Muscle layer of duodenum (tissue), 2 donors: Measurements from ENCODE around the gene NFE2L2.
A peak's percentile ranks its signal among the peaks of the same experiment; 100 is the strongest.
"Not testable (repeated sequence)": the region's sequence is repeated elsewhere in the genome, so short reads cannot be mapped to it uniquely, and the experiment has no call there.

Source experiments
- H3K27ac ChIP-seq: one replicate; pipeline ENCODE4 v1.7.0; 2013; ENCODE audit warnings: mild to moderate bottlenecking, low read length
- H3K27me3 ChIP-seq: one replicate; pipeline ENCODE4 v1.7.0; 2013; ENCODE audit warnings: low read depth, mild to moderate bottlenecking, control low read depth, low read length
- H3K36me3 ChIP-seq, 2 donors: one replicate each; pipeline ENCODE4 v1.7.0; 2013; ENCODE audit warnings: low read length in 2 of 2, control low read depth in 1 of 2, mild to moderate bottlenecking in 1 of 2; ENCODE audit not compliant: insufficient read depth in 2 of 2, control insufficient read depth in 1 of 2
- H3K4me1 ChIP-seq, 2 donors: one replicate each; pipeline ENCODE4 v1.7.0; 2013; ENCODE audit warnings: low read length in 2 of 2, mild to moderate bottlenecking in 2 of 2, control low read depth in 1 of 2, moderate library complexity in 1 of 2; ENCODE audit not compliant: insufficient read depth in 2 of 2, control insufficient read depth in 1 of 2
- H3K4me3 ChIP-seq, 2 donors: one replicate each; pipeline ENCODE4 v1.7.0; 2013; ENCODE audit warnings: low read length in 2 of 2, low read depth in 1 of 2, mild to moderate bottlenecking in 1 of 2
- H3K9me3 ChIP-seq, 2 donors: one replicate each; pipeline ENCODE4 v1.7.0; 2013; ENCODE audit warnings: low read length in 2 of 2, control low read depth in 1 of 2, mild to moderate bottlenecking in 1 of 2; ENCODE audit not compliant: control insufficient read depth in 1 of 2
- donor health status: healthy.

The NFE2L2 gene

DNA sequence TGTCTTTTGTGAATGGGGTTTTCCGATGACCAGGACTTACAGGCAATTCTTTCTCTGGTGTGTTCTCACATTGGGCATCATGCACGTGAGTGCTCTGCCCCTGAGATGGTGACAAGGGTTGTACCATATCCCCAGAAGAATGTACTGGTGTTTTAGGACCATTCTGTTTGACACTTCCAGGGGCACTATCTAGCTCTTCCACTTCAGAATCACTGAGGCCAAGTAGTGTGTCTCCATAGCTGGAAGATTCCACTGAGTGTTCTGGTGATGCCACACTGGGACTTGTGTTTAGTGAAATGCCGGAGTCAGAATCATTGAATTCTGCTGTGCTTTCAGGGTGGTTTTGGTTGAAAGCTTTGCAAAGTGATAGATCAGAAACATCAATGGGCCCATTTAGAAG lies 33.3 kb downstream of the NFE2L2 start:
- Histone ChIP-seq H3K9me3 (no peaks in the 10 kb centered on the region), H3K4me1 (peaks cover 0 to 7% of the 10 kb centered on the region in 2 donors), H3K27ac (no peak overlapping the region), H3K4me3 (no peak overlapping the region), H3K27me3 (no peaks in the 10 kb centered on the region), H3K36me3 (peaks cover 30 to 48% of the 10 kb centered on the region in 2 donors)

GRCh38 chr2:177229442-177230242 lies 34.9 kb downstream of the NFE2L2 start:
- Histone ChIP-seq H3K4me1 (no peaks in the 10 kb centered on the region), H3K4me3 (no peak overlapping the region), H3K27ac (no peak overlapping the region), H3K9me3 (no peaks in the 10 kb centered on the region), H3K36me3 (peaks cover 34 to 48% of the 10 kb centered on the region in 2 donors), H3K27me3 (no peaks in the 10 kb centered on the region)

GRCh38 chr2:177225965-177226360 lies 38.6 kb downstream of the NFE2L2 start:
- no peaks in the 10 kb centered on the region for H3K4me1 ChIP-seq
- H3K27me3 ChIP-seq, result no peaks in the 10 kb centered on the region
- H3K36me3 ChIP-seq, result peaks cover 28 to 35% of the 10 kb centered on the region in 2 donors
- no peak overlapping the region for H3K4me3 ChIP-seq
- no peaks in the 10 kb centered on the region for H3K9me3 ChIP-seq
- no peak overlapping the region for H3K27ac ChIP-seq

GRCh38 chr2:177223436-177223835 lies 41.1 kb downstream of the NFE2L2 start:
- peaks cover 29 to 36% of the 10 kb centered on the region in 2 donors for H3K36me3 ChIP-seq
- H3K4me1 ChIP-seq, H3K27ac ChIP-seq, H3K4me3 ChIP-seq, H3K27me3 ChIP-seq, H3K9me3 ChIP-seq: not testable (repeated sequence)

DNA sequence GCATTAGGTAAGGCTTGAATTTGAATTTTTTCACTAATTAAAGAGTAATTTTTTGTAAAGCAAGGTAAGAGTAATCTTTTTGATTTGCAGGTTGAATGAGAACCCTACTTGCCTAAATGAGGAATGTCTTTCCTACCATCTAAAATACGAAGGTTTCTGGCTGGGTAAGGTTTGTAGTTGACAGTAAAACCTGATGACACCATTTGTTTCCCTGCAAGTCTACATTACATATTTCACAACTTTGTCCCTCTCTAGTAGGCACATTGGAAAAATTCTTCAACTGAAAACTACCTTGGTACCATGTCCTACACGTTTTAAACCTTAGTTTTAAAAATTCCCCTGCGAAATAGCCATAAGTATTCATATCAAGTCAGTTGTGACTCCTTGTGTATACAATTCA lies 42.6 kb downstream of the NFE2L2 start:
- H3K4me1 ChIP-seq, result peaks cover 0 to 6% of the 10 kb centered on the region in 2 donors
- no peaks in the 10 kb centered on the region for H3K9me3 ChIP-seq
- peaks cover 41 to 50% of the 10 kb centered on the region in 2 donors for H3K36me3 ChIP-seq
- no peaks in the 10 kb centered on the region for H3K27me3 ChIP-seq
- no peak overlapping the region for H3K27ac ChIP-seq
- H3K4me3 ChIP-seq, result no peak overlapping the region

- no peaks in the 10 kb centered on the region for H3K9me3 ChIP-seq
- H3K27me3 ChIP-seq, result no peaks in the 10 kb centered on the region
- no peak overlapping the region for H3K27ac ChIP-seq
- H3K4me3 ChIP-seq, result no peak overlapping the region
- peaks cover 0 to 8% of the 10 kb centered on the region in 2 donors for H3K4me1 ChIP-seq
- H3K36me3 ChIP-seq, result peaks cover 45 to 53% of the 10 kb centered on the region in 2 donors
These were observed 43.0 kb downstream of the NFE2L2 start for GRCh38 chr2:177221534-177221933.

DNA sequence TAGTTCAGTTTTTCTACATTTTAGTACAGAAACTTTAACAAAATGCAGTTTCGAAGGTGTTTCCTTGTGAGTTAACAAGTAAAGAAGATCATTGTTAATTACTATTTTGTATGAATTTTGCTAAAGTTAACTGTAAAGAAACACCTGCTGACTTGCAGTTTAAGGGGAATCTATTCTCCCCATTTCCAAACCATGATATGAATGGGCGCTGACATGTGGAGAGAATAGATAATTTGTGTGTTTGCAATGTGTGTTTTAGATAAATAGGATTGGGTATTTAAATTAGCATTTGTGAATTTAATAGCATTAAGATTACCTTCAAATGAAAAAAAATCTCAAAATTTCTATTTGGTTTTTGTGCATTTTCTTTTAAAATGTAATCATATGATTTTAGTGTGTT lies 44.7 kb downstream of the NFE2L2 start:
- H3K36me3 ChIP-seq, result peaks cover 55% of the 10 kb centered on the region in 2 donors
- not testable (repeated sequence) for H3K27me3 ChIP-seq, H3K27ac ChIP-seq, H3K9me3 ChIP-seq, H3K4me3 ChIP-seq
- peaks cover 3 to 25% of the 10 kb centered on the region in 2 donors for H3K4me1 ChIP-seq

GRCh38 chr2:177217247-177217843 lies 47.2 kb downstream of the NFE2L2 start:
- H3K27me3 ChIP-seq, result no peaks in the 10 kb centered on the region
- H3K4me1 ChIP-seq, result peaks cover 3 to 33% of the 10 kb centered on the region in 2 donors
- no peak overlapping the region for H3K4me3 ChIP-seq
- H3K9me3 ChIP-seq, result no peaks in the 10 kb centered on the region
- H3K27ac ChIP-seq, result no peak overlapping the region
- H3K36me3 ChIP-seq, result peaks cover 48 to 54% of the 10 kb centered on the region in 2 donors

GRCh38 chr2:177212891-177213856 lies 51.4 kb downstream of the NFE2L2 start:
- peak overlapping the region; percentile 87 for H3K27ac ChIP-seq
- peaks cover 9 to 40% of the 10 kb centered on the region in 2 donors for H3K4me1 ChIP-seq
- H3K36me3 ChIP-seq, result peaks cover 28 to 30% of the 10 kb centered on the region in 2 donors
- H3K9me3 ChIP-seq, result no peaks in the 10 kb centered on the region
- no peaks in the 10 kb centered on the region for H3K27me3 ChIP-seq
- peak overlapping the region; percentile 80 to 90 for H3K4me3 ChIP-seq

- no peaks in the 10 kb centered on the region for H3K9me3 ChIP-seq
- H3K4me3 ChIP-seq, result peak within 1 kb of the TSS; percentile 80 to 90
- H3K27ac ChIP-seq, result peak within 1 kb of the TSS; percentile 97
- H3K27me3 ChIP-seq, result no peaks in the 10 kb centered on the region
- H3K36me3 ChIP-seq, result peaks cover 22 to 23% of the 10 kb centered on the region in 2 donors
- peaks cover 9 to 36% of the 10 kb centered on the region in 2 donors for H3K4me1 ChIP-seq
These were observed 52.2 kb downstream of the NFE2L2 start, which contains the start of gene HNRNPA3 for GRCh38 chr2:177212106-177212890. HNRNPA3 (plus strand) TSS chr2:177212794; CDS start chr2:177212800, 6 bp downstream.
